HepG2 (cell line): ENCODE results near the gene TMEM273. TPM values are rescaled to one million over a fixed set of nuclear protein-coding genes. Genes with fewer than 3 reads are reported as not detected.
A peak's percentile ranks its signal among the peaks of the same experiment; 100 is the strongest.

Source experiments
- ATAC-seq: fragments of 200-7000 bp; cut with Tn5 transposase; 3 replicates; pipeline ENCODE4 v1.9.1; 2020; ENCODE audit warnings: mild to moderate bottlenecking, moderate library complexity
- BruUV-seq: library from RNA; stranded (reverse); fragments of 400-500 nt; replicated peaks from 2 replicates; lab custom pipeline; 2021; lab: Mats Ljungman, UMichigan
- CTCF ChIA-PET: fragments of 300-600 bp; formaldehyde crosslinking; extraction: SDS; loops from one replicate; lab custom pipeline; 2021; ENCODE audit warnings: low total read pairs, inconsistent platforms, low intra/inter-chr PET ratio; lab: Yijun Ruan, JAX
- POLR2A ChIA-PET: fragments of 350-600 bp; sonication (Branson Sonifier 250); formaldehyde crosslinking; loops from one replicate; lab custom pipeline; 2020; ENCODE audit warnings: antibody characterized with exemption, inconsistent platforms; lab: Yijun Ruan, JAX
- DNase-seq: peaks from one replicate; pipeline ENCODE4 v3.0.0-alpha.2; 2015; ENCODE audit warnings: low spot score
- FAIRE-seq: peaks from 3 replicates; lab custom pipeline; 2011; peaks lifted over from hg19 to GRCh38; lab: Jason Lieb, UNC
- H2AFZ ChIP-seq: one replicate; pipeline ENCODE4 v1.6.1; 2011; ENCODE audit warnings: low read length, inconsistent platforms
- H3K27ac ChIP-seq: fragments of 300-600 bp; 3 replicates; pipeline ENCODE4 v1.8.0; 2011; ENCODE audit warnings: mixed run types, mild to moderate bottlenecking, mixed read lengths, low read length, inconsistent platforms; ENCODE audit not compliant: insufficient read depth; ENCODE audit errors: extremely low read length
- H3K27me3 ChIP-seq, 2 experiments: fragments of 200-600 bp in 1 of 2; 2 replicates in 1 of 2; 3 replicates in 1 of 2; pipeline versions ENCODE4 v1.6.0 to v1.8.0; 2011; ENCODE audit warnings: low read length in 2 of 2, mild to moderate bottlenecking in 2 of 2, moderate library complexity in 2 of 2, inconsistent platforms in 1 of 2; ENCODE audit not compliant: insufficient read depth in 2 of 2, control insufficient read depth in 1 of 2
- H3K36me3 ChIP-seq, 2 experiments: fragments of 200-600 bp in 1 of 2; replicated peaks in 1 of 2; 2 replicates in 1 of 2; 3 replicates in 1 of 2; pipeline versions ENCODE4 v1.5.1 to v1.8.0; 2011; ENCODE audit warnings: low read length in 2 of 2, inconsistent platforms in 1 of 2; ENCODE audit not compliant: insufficient read depth in 2 of 2, control insufficient read depth in 1 of 2
- H3K4me1 ChIP-seq: 2 replicates; pipeline ENCODE4 v1.5.1; 2012; ENCODE audit warnings: low read length, inconsistent platforms; ENCODE audit not compliant: insufficient read depth
- H3K4me2 ChIP-seq: 2 replicates; pipeline ENCODE4 v1.6.0; 2011; ENCODE audit warnings: low read depth, low read length, inconsistent platforms
- H3K4me3 ChIP-seq, 3 experiments: fragments of 200-600 bp in 1 of 3; sonication (generic), shearing (Covaris generic) in 1 of 3; replicated peaks in 1 of 3; 2 replicates each; pipeline ENCODE4 v1.5.1; 2011 to 2016; ENCODE audit warnings: low read length in 3 of 3, inconsistent platforms in 2 of 3, low read depth in 2 of 3, mild to moderate bottlenecking in 2 of 3, control low read depth in 1 of 3, mixed read lengths in 1 of 3; ENCODE audit not compliant: insufficient read depth in 1 of 3
- H3K79me2 ChIP-seq: one replicate; pipeline ENCODE4 v1.6.1; 2011; ENCODE audit warnings: low read length, inconsistent platforms; ENCODE audit not compliant: insufficient read depth
- H3K9ac ChIP-seq: 2 replicates; pipeline ENCODE4 v1.6.0; 2011; ENCODE audit warnings: mild to moderate bottlenecking, low read depth, low read length, inconsistent platforms; ENCODE audit not compliant: insufficient read depth
- H3K9me3 ChIP-seq: 2 replicates; pipeline ENCODE4 v1.5.1; 2012; ENCODE audit warnings: mild to moderate bottlenecking, low read length
- H4K20me1 ChIP-seq: 2 replicates; pipeline ENCODE4 v1.6.0; 2011; ENCODE audit warnings: inconsistent platforms, mild to moderate bottlenecking, low read length, moderate library complexity; ENCODE audit not compliant: insufficient read depth
- ATF7 ChIP-seq, 2 experiments: fragments of 450-650 bp in 1 of 2; sonication (generic) in 1 of 2; formaldehyde crosslinking in 1 of 2; IDR thresholded peaks; 2 replicates each; pipeline versions ENCODE4 v1.4.0 to v1.6.1; 2016 to 2020; ENCODE audit warnings: antibody characterized with exemption in 1 of 2, mild to moderate bottlenecking in 1 of 2, missing genetic modification reagents in 1 of 2
- GATA4 ChIP-seq: sonication (generic); IDR thresholded peaks from 2 replicates; pipeline ENCODE4 v1.6.1; 2016; ENCODE audit warnings: antibody characterized with exemption, low read depth, borderline replicate concordance
- GZF1 ChIP-seq: sonication (generic); formaldehyde crosslinking; IDR thresholded peaks from 2 replicates; pipeline ENCODE4 v1.5.1; 2020; ENCODE audit warnings: mild to moderate bottlenecking, missing genetic modification reagents
- RORA ChIP-seq: sonication (generic); formaldehyde crosslinking; IDR thresholded peaks from 2 replicates; pipeline ENCODE4 v1.5.0; 2020; ENCODE audit warnings: mild to moderate bottlenecking, missing genetic modification reagents, moderate library complexity
- TBX2 ChIP-seq: sonication (generic); formaldehyde crosslinking; IDR thresholded peaks from 2 replicates; pipeline ENCODE4 v1.5.0; 2020; ENCODE audit warnings: missing genetic modification reagents, mild to moderate bottlenecking, borderline replicate concordance
- ZBTB37 ChIP-seq: sonication (generic); formaldehyde crosslinking; IDR thresholded peaks from 2 replicates; pipeline ENCODE4 v1.4.0; 2020; ENCODE audit warnings: mild to moderate bottlenecking, missing genetic modification reagents
- WGBS: methylation state at CpG from one replicate; pipeline ENCODE4 v1.1.6; 2017; ENCODE audit warnings: low lambda C conversion rate; 5-methylcytosine and 5-hydroxymethylcytosine counted together
- in situ Hi-C: cut with HindIII; loops from 2 replicates; pipeline ENCODE4 v1.10.0; 2017; ENCODE audit warnings: low pct_unique_long_range_greater_than_20kb; ENCODE audit not compliant: extremely low pct_ligation_motif_present
- intact Hi-C: fragments of 100-400 bp; cut with micrococcal nuclease; formaldehyde crosslinking; loops from one replicate; pipeline ENCODE4 v1.10.0; 2022; ENCODE audit not compliant: unreplicated experiment
- polyA plus RNA-seq, 8 experiments: library from polyadenylated mRNA; depleted of rRNA in 3 of 8; stranded (reverse) in 7 of 8; unstranded in 1 of 8; fragments of >200 nt; fragmentation: Illumina TruSeq in 4 of 8; extraction: Trizol in 4 of 8; gene quantifications; 2 replicates each; pipeline versions ENCODE4 v1.2.1 to v1.2.3, GENCODE V29; 2011 to 2016; ENCODE audit warnings: low read depth in 4 of 8, missing spikeins in 1 of 8, mixed read lengths in 1 of 8; ENCODE audit not compliant: insufficient read depth in 1 of 8
- total RNA-seq, 5 experiments: library from RNA; depleted of rRNA; stranded (reverse); fragments of >200 nt; fragmentation: Illumina TruSeq; extraction: Trizol; gene quantifications; 2 replicates each; pipeline ENCODE4 v1.2.3, GENCODE V29; 2016; ENCODE audit warnings: low read depth in 1 of 5

TMEM273 gene
- total and polyA plus RNA-seq, 2 of the 13 experiments (the other 11 are each of a cell fraction or from before 2014, with no cell fraction given) = not detected

- FAIRE-seq (no peak), ATAC-seq (no peak), DNase-seq (no peak)
- H3K4me3 ChIP-seq = no peak overlapping the region
- H3K36me3 ChIP-seq = no peaks in the 10 kb centered on the region
- intact Hi-C loops (no loop called here), in situ Hi-C loops (no loop called here)
- no peaks in the 10 kb centered on the region for H3K4me1 ChIP-seq
- no peaks in the 10 kb centered on the region for H3K79me2 ChIP-seq
- ChIA-PET POLR2A (no interaction called here), CTCF (no interaction called here)
- WGBS = 19% methylated on average over 9 of the region's 9 CpGs
- no peak overlapping the region for H3K27ac ChIP-seq
- H4K20me1 ChIP-seq = no peaks in the 10 kb centered on the region
- TF ChIP-seq ZBTB37 (CRISPR knock-in tag) = no peak
- TF ChIP-seq TBX2 (CRISPR knock-in tag) = no peak
- peak; percentile 54; the same call in 1 of the 2 replicates for TF ChIP-seq ATF7 (IDR thresholded peaks at IDR 0.05)
- no peak for TF ChIP-seq ATF7 (CRISPR knock-in tag; IDR thresholded peaks at IDR 0.05)
- TF ChIP-seq RORA = no peak
- TF ChIP-seq GZF1 (CRISPR knock-in tag) = no peak
- no peak for TF ChIP-seq GATA4
- no peaks in the 10 kb centered on the region for H3K9me3 ChIP-seq
- H3K4me2 ChIP-seq = no peak overlapping the region
- H3K27me3 ChIP-seq = peaks cover 0 to 1% of the 10 kb centered on the region in 2 experiments; a peak in 3 of 5 replicates
- H3K9ac ChIP-seq = no peak overlapping the region
- H2AFZ ChIP-seq = no peak overlapping the region
- no TSS peak for BruUV-seq
These were observed 52.4 kb downstream of the TMEM273 start for GRCh38 chr10:49135575-49136313.
